Measurements from ENCODE around the gene HIF1A.
"Not testable (repeated sequence)": the region's sequence is repeated elsewhere in the genome, so short reads cannot be mapped to it uniquely, and the experiment has no call there.

The HIF1A gene

GRCh38 chr14:61675291-61675690 lies 20.0 kb upstream of the HIF1A start:
- no peak for DNase-seq

DNA sequence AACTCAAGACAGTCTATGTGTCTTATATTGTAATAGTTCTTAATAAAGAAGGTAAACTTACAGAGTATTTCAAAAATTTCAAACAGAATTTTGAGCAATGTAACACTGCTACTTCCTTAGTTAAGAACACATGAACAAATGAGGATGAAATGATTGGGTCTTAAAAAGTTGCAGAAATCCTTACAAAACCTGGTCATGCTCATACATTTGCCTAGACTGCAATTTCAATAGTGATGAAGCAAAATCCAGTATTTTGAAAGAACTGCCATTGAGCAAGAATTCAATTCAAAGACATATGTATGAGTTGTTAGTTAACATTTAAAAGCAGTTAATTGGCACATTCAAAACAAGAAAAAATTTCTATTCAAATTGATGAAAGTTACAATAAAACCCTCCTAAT lies 17.8 kb upstream of the HIF1A start:
- no peak for DNase-seq

GRCh38 chr14:61678975-61679374 lies 16.3 kb upstream of the HIF1A start:
- DNase-seq = no peak

DNA sequence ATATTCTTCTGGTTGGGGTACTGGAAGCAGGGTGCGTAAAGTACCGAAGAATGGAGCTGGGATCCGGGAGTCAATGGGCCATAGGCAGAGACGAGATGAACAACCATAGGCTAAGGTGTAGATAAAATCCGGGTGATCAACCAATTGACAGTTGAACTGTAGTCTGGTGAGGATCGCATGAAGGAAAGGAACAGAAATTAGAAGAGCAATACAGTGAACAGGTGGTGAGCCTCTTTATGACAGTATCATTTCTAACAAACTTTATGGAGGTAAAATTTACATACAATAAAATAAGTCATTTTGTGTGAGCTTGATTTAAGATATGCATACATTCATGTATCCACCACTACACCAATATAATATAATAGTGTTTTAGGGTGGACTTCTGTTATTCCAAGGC lies 13.9 kb upstream of the HIF1A start:
- DNase-seq = no peak

GRCh38 chr14:61683108-61683507 lies 12.2 kb upstream of the HIF1A start:
- no peak for DNase-seq

DNA sequence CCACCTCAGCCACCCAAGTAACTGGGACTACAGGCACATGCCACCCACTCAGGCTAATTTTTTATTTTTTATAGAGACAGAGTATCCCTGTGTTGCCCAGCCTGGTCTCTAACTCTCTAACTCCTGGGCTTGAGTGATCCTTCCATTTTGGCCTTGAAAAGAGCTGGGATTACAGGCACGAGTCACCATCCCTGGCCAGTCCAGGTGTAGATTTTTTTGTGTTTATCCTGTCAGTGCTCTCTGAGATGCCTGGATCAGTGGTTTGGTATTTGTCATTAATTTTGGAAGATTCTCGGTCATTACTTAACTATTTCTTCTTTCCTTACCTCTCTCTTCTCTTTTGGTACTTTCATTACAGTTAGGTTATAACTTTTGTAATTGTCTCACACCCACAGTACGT lies 5.3 kb upstream of the HIF1A start:
- DNase-seq = no peak

- no peak for DNase-seq
Measured at GRCh38 chr14:61690982-61691381, 4.3 kb upstream of the HIF1A start.

- DNase-seq = no peak
Measured at GRCh38 chr14:61691495-61691894, 3.8 kb upstream of the HIF1A start.

GRCh38 chr14:61694039-61694438 lies 1.3 kb upstream of the HIF1A start:
- no peak for DNase-seq

DNA sequence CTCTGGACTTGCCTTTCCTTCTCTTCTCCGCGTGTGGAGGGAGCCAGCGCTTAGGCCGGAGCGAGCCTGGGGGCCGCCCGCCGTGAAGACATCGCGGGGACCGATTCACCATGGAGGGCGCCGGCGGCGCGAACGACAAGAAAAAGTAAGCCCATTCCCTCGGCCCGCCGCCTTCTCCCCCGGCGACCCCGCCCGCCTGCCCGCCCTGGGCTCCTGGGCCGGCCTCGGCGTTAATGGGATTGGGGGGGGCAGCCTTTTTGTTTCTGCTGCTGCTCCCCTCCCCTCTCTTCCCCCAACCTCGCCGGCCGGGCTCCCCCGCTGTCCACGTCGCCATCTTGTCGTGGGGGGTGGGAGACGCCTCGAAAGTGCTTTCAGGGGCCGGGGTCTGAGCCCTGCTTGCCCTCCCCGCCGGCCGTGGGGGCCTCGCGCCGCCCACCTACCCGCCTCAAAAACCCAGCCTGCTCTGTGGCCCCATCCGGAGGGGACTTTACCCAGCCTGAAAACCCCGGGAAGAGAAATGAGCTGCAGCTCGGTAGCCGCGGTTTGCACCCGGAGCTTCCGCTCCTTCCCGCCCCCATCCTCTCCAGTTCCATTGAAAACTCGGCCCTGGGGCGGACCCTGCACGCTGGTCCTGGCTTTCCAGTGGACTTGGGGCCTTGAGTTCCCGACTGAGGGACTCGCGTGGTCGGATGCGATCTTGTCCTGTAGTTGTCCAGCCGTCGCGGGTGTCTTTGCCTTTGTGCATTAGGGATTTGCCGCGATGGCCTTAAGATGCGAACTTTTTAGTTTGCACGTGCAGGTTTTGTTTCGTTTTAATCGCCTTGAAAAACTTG lies 598 bp downstream of the HIF1A start:
- DNase-seq = peak; percentile 67

DNA sequence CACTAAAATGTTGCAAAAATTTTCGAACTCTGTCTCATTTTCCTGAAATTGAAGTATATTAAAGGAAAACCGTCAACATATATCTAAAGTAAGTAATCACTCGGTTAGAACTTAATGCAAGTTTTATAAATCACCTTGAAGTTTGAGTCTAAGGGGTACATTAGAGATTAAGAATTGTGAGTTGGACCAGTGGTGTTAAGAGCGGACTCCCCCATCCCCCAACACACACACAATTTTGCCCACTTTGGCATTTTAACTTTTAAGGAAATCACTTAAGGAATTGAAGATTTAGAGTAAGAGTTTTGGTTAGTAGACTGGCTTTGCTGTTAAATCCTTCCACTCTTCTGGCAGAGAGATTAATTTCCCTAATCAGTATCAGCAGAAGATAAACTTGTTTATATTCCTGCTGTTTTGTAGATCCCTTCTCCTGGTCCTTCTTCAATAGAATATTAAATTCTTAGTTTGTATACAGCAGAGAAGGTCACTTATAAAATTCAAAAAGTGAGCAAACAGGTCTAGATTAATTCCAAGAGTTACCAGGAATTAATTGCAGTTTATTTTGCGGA lies 1.5 kb downstream of the HIF1A start:
- no peak for DNase-seq

GRCh38 chr14:61698206-61698980 lies 3.1 kb downstream of the HIF1A start:
- no peak for DNase-seq

GRCh38 chr14:61699027-61699426 lies 3.7 kb downstream of the HIF1A start:
- no peak for DNase-seq

GRCh38 chr14:61700104-61700886 lies 5.0 kb downstream of the HIF1A start:
- no peak for DNase-seq

GRCh38 chr14:61701946-61702345 lies 6.6 kb downstream of the HIF1A start:
- no peak for DNase-seq

GRCh38 chr14:61703342-61704129 lies 8.2 kb downstream of the HIF1A start:
- DNase-seq = no peak

- no peak for DNase-seq
Measured at GRCh38 chr14:61704554-61704953, 9.2 kb downstream of the HIF1A start.

DNA sequence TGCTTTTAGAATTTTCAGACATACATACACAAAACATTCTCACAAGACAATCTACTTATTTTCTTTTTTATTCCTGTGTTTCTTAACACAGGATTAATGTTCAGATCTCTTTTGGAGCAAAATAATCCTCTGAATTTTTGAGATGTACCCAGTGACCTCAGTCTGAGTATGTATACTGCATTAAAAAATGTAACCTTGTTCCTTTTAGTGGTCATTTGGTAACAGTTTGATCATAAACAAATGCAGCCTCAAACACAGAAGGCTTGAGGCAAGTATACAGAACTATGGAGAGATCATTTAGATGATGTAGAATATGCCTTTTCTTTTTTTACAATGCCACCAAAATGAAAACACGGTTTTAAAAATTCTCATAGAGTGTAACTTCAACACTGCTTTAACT lies 9.7 kb downstream of the HIF1A start:
- DNase-seq = no peak

- DNase-seq = no peak
Measured at GRCh38 chr14:61706096-61706690, 10.9 kb downstream of the HIF1A start.

DNA sequence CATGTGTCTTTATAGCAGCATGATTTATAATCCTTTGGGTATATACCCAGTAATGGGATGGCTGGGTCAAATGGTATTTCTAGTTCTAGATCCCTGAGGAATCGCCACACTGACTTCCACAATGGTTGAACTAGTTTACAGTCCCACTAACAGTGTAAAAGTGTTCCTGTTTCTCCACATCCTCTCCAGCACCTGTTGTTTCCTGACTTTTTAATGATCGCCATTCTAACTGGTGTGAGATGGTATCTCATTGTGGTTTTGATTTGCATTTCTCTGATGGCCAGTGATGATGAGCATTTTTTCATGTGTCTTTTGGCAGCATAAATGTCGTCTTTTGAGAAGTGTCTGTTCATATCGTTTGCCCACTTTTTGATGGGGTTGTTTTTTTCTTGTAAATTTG lies 12.5 kb downstream of the HIF1A start:
- DNase-seq = not testable (repeated sequence)

- DNase-seq = not testable (repeated sequence)
Measured at GRCh38 chr14:61708693-61709092, 13.4 kb downstream of the HIF1A start.
